GM19193 (cell line): ENCODE data around the gene SEMA4B.

Experiments used
- POLR2A ChIP-seq: IDR thresholded peaks from 4 replicates; pipeline ENCODE4 v1.6.1; 2011; ENCODE audit not compliant: insufficient read depth, insufficient read length; ENCODE audit errors: extremely low read depth

SEMA4B gene

DNA sequence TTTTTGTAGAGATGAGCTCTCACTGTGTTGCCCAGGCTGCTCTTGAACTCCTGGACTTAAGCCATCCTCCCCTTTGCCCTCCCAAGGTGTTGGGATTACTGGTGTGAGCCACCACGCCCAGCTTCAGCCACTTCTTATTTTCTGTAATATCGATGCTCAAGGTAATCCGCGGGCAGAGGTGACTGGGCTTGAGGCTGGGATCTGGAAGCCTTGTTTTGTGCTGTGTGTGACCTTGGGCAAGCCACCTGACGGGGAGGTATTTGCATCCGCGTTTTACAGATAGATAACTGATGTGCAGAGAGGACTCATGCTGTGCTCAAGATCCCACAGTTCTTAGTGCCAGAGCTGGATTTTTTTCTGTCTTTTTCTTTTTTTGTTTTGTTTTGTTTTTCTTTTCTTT lies 27.8 kb upstream of the SEMA4B start:
- no peak for TF ChIP-seq POLR2A

- no peak for TF ChIP-seq POLR2A
These were observed 26.8 kb upstream of the SEMA4B start for GRCh38 chr15:90174140-90174875.

DNA sequence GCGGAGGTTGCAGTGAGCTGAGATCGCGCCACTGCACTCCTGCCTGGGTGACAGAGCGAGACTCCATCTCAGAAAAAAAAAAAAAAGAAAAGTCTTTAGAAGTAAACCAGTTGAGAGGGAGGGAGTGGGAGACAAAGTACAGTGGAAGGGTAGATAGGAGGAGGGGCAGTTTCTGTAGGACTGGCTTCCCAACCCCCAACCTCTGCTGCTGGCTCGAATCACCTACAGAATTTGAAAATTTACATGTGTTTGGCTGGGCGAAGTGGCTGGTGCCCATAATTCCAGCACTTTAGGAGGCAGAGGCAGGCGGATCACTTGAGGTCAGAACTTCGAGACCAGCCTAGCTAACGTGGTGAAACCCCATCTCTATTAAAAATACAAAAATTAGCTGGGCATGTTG lies 24.1 kb upstream of the SEMA4B start:
- TF ChIP-seq POLR2A = no peak

GRCh38 chr15:90178468-90179435 lies 22.4 kb upstream of the SEMA4B start:
- TF ChIP-seq POLR2A = no peak

DNA sequence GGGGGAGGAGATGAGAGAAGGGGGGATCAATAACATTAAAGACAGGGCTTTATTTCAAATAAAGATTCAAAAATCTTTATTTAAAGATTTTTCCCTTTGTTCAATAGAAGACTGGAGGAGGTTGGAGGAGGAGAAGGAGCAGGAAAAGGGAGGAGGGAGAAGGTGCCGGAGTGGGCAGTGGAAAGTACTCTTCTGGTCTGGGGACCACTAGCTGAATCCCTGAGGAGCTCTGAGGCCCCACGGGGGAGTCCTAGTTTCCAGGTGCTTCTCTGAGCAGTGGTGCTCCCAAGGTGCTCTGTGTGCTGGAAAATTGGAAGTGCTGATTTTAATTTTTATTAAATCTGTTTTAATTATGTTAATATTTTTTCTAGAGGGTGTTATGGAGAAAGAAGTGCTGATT lies 19.4 kb upstream of the SEMA4B start:
- no peak for TF ChIP-seq POLR2A

GRCh38 chr15:90184119-90184785 lies 16.9 kb upstream of the SEMA4B start:
- peak; percentile 59 for TF ChIP-seq POLR2A

- peak; percentile 43 for TF ChIP-seq POLR2A
These were observed 16.1 kb upstream of the SEMA4B start for GRCh38 chr15:90184786-90185704.

DNA sequence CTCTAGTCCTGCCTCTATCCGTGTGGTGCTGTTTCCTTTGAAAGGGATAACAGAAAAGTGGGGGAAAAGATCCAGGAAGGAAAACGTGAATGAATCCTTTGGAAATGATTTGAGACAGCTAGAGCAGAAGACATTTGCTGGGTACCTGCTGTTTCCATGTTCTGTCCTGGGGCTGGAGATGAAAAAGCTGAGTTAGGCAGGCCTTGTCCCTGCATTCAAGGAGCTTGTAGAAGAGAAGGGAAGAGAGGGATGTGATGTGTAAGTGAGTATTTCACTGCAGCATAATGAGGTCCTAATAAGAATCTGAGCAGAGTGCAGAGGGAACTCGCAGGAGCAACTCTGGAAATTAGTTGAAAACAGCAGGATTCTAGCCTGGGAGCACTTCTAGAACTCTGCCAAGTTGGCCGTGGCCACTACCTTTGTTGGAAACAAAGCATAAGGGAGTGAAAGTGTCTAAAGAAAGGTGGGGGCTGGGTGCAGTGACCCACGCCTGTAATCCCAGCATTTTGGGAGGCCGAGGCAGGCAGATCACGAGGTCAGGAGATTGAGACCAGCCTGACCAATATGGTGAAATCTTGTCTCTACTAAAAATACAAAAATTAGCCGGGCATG lies 13.8 kb upstream of the SEMA4B start:
- TF ChIP-seq POLR2A = no peak

DNA sequence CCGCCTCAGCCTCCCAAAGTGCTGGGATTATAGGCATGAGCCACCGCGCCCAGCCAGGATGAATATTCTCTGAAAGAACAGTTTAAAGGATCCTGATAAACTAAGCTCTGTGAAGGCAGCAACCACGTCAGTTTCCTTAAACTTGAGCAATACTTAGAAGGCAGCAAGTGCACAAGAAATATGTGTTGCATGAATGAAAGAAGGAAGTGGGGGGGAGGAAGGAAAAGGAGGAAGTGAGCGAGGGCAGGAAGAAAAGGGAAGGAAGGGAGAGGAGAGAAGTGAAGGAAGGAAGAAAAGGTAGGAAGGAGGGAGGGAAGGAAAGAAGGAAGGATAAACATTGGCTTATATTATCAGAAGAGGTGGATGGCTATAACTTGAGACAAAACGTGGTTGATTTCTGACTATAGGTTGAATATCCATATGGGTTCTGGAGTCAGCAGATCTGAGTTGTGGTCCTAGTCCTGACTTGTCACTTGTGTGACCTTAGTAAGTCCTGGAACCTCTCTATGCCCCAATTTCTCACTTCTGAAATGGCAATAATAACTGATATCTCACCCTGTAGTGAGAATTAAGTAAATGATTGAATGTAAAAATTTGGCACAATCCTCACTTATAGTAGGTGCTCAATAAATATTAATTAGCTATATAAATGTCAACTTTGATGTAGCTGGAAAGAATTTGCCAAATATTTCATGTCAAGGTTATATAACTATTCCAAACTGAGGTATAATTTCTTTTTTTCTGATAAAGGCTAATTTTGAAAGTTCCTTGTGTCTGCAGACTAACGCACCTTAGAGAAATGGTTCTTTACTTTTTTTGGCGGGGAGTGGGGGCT lies 12.0 kb upstream of the SEMA4B start:
- TF ChIP-seq POLR2A = no peak

- no peak for TF ChIP-seq POLR2A
These were observed 11.2 kb upstream of the SEMA4B start for GRCh38 chr15:90189781-90190467.

- no peak for TF ChIP-seq POLR2A
These were observed 10.4 kb upstream of the SEMA4B start for GRCh38 chr15:90190606-90191343.

- TF ChIP-seq POLR2A = no peak
These were observed 9.8 kb upstream of the SEMA4B start for GRCh38 chr15:90191344-90191687.

GRCh38 chr15:90191794-90192509 lies 9.2 kb upstream of the SEMA4B start:
- TF ChIP-seq POLR2A = no peak
